Astrocyte (in vitro differentiated cells and primary cell): Measurements from ENCODE around the gene OR10A2. TPM values are rescaled to one million over a fixed set of nuclear protein-coding genes. Genes with fewer than 3 reads are reported as not detected.
A peak's percentile ranks its signal among the peaks of the same experiment; 100 is the strongest.

Source experiments
- DNase-seq: peaks from one replicate; pipeline ENCODE4 v3.0.0-alpha.2; 2010; ENCODE audit warnings: low read depth
- FAIRE-seq: peaks from 2 replicates; lab custom pipeline; 2011; peaks lifted over from hg19 to GRCh38; lab: Jason Lieb, UNC
- H2AFZ ChIP-seq: 2 replicates; pipeline ENCODE4 v1.6.0; 2012; ENCODE audit warnings: low read depth, low read length, inconsistent platforms
- H3K27ac ChIP-seq: 2 replicates; pipeline ENCODE4 v1.5.1; 2011; ENCODE audit warnings: low read depth, low read length, inconsistent platforms
- H3K27me3 ChIP-seq: 2 replicates; pipeline ENCODE4 v1.6.0; 2011; ENCODE audit warnings: low read length, inconsistent platforms; ENCODE audit not compliant: insufficient read depth
- H3K36me3 ChIP-seq: 2 replicates; pipeline ENCODE4 v1.5.1; 2011; ENCODE audit warnings: low read length, inconsistent platforms; ENCODE audit not compliant: insufficient read depth
- H3K4me1 ChIP-seq: 2 replicates; pipeline ENCODE4 v1.5.1; 2011; ENCODE audit warnings: low read length, inconsistent platforms; ENCODE audit not compliant: insufficient read depth
- H3K4me2 ChIP-seq: 2 replicates; pipeline ENCODE4 v1.6.0; 2012; ENCODE audit warnings: low read length, inconsistent platforms
- H3K4me3 ChIP-seq: 2 replicates; pipeline ENCODE4 v1.5.1; 2011; ENCODE audit warnings: low read depth, mild to moderate bottlenecking, low read length, inconsistent platforms; ENCODE audit not compliant: insufficient read depth
- H3K79me2 ChIP-seq: 2 replicates; pipeline ENCODE4 v1.6.0; 2012; ENCODE audit warnings: mild to moderate bottlenecking, low read length, inconsistent platforms; ENCODE audit not compliant: insufficient read depth
- H3K9ac ChIP-seq: 2 replicates; pipeline ENCODE4 v1.6.0; 2012; ENCODE audit warnings: mild to moderate bottlenecking, low read length, inconsistent platforms
- H3K9me3 ChIP-seq: 2 replicates; pipeline ENCODE4 v1.5.1; 2012; ENCODE audit warnings: low read depth, mild to moderate bottlenecking, low read length, inconsistent platforms; ENCODE audit not compliant: insufficient read depth
- H4K20me1 ChIP-seq: 2 replicates; pipeline ENCODE4 v1.6.0; 2012; ENCODE audit warnings: low read length, inconsistent platforms; ENCODE audit not compliant: insufficient read depth
- H3K27ac Mint-ChIP-seq: one replicate; pipeline ENCODE4 v1.8.0; 2021; ENCODE audit warnings: mild to moderate bottlenecking, mixed read lengths; ENCODE audit not compliant: unreplicated experiment
- H3K27me3 Mint-ChIP-seq: one replicate; pipeline ENCODE4 v1.8.0; 2021; ENCODE audit warnings: low read depth, mixed read lengths; ENCODE audit not compliant: unreplicated experiment
- H3K36me3 Mint-ChIP-seq: one replicate; pipeline ENCODE4 v1.8.0; 2021; ENCODE audit warnings: low read depth, mixed read lengths; ENCODE audit not compliant: unreplicated experiment
- H3K4me1 Mint-ChIP-seq: one replicate; pipeline ENCODE4 v1.8.0; 2021; ENCODE audit warnings: low read depth, mixed read lengths; ENCODE audit not compliant: unreplicated experiment
- H3K4me3 Mint-ChIP-seq: one replicate; pipeline ENCODE4 v1.8.0; 2021; ENCODE audit warnings: mild to moderate bottlenecking, moderate library complexity, mixed read lengths; ENCODE audit not compliant: unreplicated experiment
- H3K9me3 Mint-ChIP-seq: one replicate; pipeline ENCODE4 v1.8.0; 2021; ENCODE audit warnings: mild to moderate bottlenecking, mixed read lengths; ENCODE audit not compliant: unreplicated experiment
- EZH2 ChIP-seq: IDR thresholded peaks from 2 replicates; pipeline ENCODE4 v1.6.1; 2012; ENCODE audit warnings: mild to moderate bottlenecking, low read length, inconsistent platforms; ENCODE audit not compliant: insufficient read depth
- total RNA-seq: library from RNA; stranded (reverse); gene quantifications from 2 replicates; pipeline ENCODE4 v1.2.1, GENCODE V29; 2021
- TF ChIP-seq, protein P1 (sequence below): IDR thresholded peaks from 2 replicates; pipeline ENCODE4 v1.5.1; 2011; ENCODE audit warnings: low read depth, mild to moderate bottlenecking, inconsistent platforms, low read length, moderate library complexity; ENCODE audit not compliant: insufficient read depth

OR10A2 gene
- total RNA-seq, 1 donor from 2014 or later: not detected

DNA sequence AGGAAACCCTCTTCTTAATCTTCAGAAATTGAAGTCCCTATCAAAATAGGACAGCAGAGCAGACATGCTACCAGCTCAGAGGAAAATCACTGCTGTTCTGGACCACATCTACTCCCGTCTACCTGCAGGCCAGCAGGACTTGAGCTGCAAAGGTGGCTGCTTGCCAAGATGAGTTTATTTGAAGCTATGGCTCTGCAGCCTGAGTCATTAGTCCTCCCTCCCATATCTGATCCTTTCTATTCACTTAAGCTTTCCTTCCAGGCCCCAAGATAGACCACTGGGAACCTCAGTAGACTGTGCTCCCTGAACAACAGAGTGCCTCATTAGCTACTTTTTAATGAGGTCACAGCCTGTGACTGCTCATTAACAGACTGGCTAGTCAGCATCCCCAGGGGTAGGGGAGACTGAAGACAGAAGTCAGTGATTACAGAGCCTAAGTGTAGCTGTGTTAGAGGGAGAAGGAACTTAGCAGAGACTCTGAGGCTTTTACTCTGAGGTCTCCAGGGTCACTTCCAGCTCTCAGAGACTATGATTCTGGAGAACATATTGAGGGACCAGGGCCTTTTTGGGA is 6.8 kb upstream of the OR10A2 start:
- Histone ChIP-seq H3K36me3 (no peaks in the 10 kb centered on the region), H3K4me3 (no peak overlapping the region), H3K79me2 (no peaks in the 10 kb centered on the region), H3K4me1 (no peaks in the 10 kb centered on the region), H2AFZ (no peak overlapping the region), H3K4me2 (no peak overlapping the region), H4K20me1 (no peaks in the 10 kb centered on the region), H3K9ac (no peak overlapping the region), H3K9me3 (no peaks in the 10 kb centered on the region), H3K27me3 (no peaks in the 10 kb centered on the region), H3K27ac (no peak overlapping the region)
- no peak for FAIRE-seq
- Mint-ChIP-seq H3K27me3 (no peaks in the 10 kb centered on the region), H3K9me3 (peaks cover 12% of the 10 kb centered on the region), H3K4me1 (no peaks in the 10 kb centered on the region), H3K36me3 (peaks cover 2% of the 10 kb centered on the region), H3K27ac (no peak overlapping the region), H3K4me3 (no peak overlapping the region)
- peak; percentile 20 for DNase-seq
- TF ChIP-seq, protein P1, sequence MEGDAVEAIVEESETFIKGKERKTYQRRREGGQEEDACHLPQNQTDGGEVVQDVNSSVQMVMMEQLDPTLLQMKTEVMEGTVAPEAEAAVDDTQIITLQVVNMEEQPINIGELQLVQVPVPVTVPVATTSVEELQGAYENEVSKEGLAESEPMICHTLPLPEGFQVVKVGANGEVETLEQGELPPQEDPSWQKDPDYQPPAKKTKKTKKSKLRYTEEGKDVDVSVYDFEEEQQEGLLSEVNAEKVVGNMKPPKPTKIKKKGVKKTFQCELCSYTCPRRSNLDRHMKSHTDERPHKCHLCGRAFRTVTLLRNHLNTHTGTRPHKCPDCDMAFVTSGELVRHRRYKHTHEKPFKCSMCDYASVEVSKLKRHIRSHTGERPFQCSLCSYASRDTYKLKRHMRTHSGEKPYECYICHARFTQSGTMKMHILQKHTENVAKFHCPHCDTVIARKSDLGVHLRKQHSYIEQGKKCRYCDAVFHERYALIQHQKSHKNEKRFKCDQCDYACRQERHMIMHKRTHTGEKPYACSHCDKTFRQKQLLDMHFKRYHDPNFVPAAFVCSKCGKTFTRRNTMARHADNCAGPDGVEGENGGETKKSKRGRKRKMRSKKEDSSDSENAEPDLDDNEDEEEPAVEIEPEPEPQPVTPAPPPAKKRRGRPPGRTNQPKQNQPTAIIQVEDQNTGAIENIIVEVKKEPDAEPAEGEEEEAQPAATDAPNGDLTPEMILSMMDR: no peak
- no peak for TF ChIP-seq EZH2

DNA sequence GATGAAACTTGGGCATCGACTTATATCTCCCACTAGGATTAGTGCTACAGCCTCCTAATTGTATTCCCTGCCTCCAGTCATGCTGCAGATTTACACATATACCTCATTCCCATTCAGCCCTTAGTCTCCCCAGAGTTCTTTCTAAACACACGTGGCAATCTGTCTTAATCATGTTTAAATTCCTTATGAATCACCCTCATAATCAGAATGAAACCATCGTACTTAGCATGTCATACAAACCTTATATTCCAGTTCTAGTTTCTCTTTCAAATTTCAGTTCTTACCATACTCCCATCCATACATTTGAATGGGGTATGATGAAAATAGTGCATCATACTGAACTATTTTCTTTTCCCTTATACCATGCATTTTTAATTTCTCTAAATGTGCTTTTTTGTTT is 6.0 kb upstream of the OR10A2 start:
- Histone ChIP-seq H4K20me1 (no peaks in the 10 kb centered on the region), H3K4me2 (no peak overlapping the region), H3K4me3 (no peak overlapping the region), H3K27ac (no peak overlapping the region), H3K4me1 (no peaks in the 10 kb centered on the region), H3K9me3 (no peaks in the 10 kb centered on the region), H3K36me3 (no peaks in the 10 kb centered on the region), H2AFZ (no peak overlapping the region), H3K27me3 (no peaks in the 10 kb centered on the region), H3K9ac (no peak overlapping the region), H3K79me2 (no peaks in the 10 kb centered on the region)
- DNase-seq: no peak
- Mint-ChIP-seq H3K4me1 (no peaks in the 10 kb centered on the region), H3K36me3 (peaks cover 2% of the 10 kb centered on the region), H3K27ac (no peak overlapping the region), H3K9me3 (peaks cover 7% of the 10 kb centered on the region), H3K4me3 (no peak overlapping the region), H3K27me3 (no peaks in the 10 kb centered on the region)
- no peak for TF ChIP-seq EZH2
- TF ChIP-seq, protein P1: no peak
- FAIRE-seq: no peak

DNA sequence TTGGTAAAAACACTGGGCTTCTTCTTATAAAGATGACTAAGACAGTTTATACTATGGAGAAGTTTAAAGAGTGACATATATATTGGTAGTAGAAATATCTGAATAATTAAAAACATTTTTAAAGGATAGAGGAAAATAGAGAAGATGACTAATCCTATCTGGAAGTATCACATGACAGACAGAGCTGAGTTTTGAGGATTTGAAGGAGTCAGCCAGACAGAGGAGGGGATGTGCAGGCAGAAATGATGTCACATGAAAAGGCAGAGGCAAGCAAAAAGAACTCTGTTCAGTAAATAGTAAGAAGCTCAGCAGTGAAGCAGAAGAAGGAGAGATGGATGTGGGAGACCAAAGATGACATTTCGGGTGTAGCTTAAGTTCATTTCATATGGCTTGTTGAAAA is 1.6 kb downstream of the OR10A2 start:
- no peak overlapping the region for H3K27ac Mint-ChIP-seq
- H3K4me1 ChIP-seq: no peaks in the 10 kb centered on the region
- FAIRE-seq (no peak), DNase-seq (no peak)
- no peaks in the 10 kb centered on the region for H4K20me1 ChIP-seq
- H3K4me1 Mint-ChIP-seq: peaks cover 2% of the 10 kb centered on the region
- no peak overlapping the region for H3K4me3 ChIP-seq
- H3K27ac ChIP-seq: no peak overlapping the region
- H3K4me2 ChIP-seq: no peak overlapping the region
- no peak overlapping the region for H2AFZ ChIP-seq
- TF ChIP-seq, protein P1: no peak
- no peak for TF ChIP-seq EZH2
- no peak overlapping the region for H3K4me3 Mint-ChIP-seq
- no peaks in the 10 kb centered on the region for H3K9me3 ChIP-seq
- no peaks in the 10 kb centered on the region for H3K36me3 Mint-ChIP-seq
- no peaks in the 10 kb centered on the region for H3K27me3 Mint-ChIP-seq
- H3K9me3 Mint-ChIP-seq: no peaks in the 10 kb centered on the region
- H3K9ac ChIP-seq: no peak overlapping the region
- H3K79me2 ChIP-seq: no peaks in the 10 kb centered on the region
- H3K27me3 ChIP-seq: no peaks in the 10 kb centered on the region
- H3K36me3 ChIP-seq: no peaks in the 10 kb centered on the region
